GM12891 (cell line): Measurements from ENCODE around the gene PIGQ.

Source experiments
- PAX5 ChIP-seq: IDR thresholded peaks from 2 replicates; pipeline ENCODE4 v1.6.1; 2011; ENCODE audit warnings: low read length, moderate library complexity, mild to moderate bottlenecking; ENCODE audit not compliant: insufficient read depth, severe bottlenecking
- POLR2A ChIP-seq: IDR thresholded peaks from 2 replicates; pipeline ENCODE4 v1.6.1; 2011; ENCODE audit warnings: low read depth, low read length, control low read depth
- POLR2AphosphoS5 ChIP-seq: IDR thresholded peaks from 2 replicates; pipeline ENCODE4 v1.6.1; 2011; ENCODE audit warnings: low read depth, low read length, control low read depth
- POU2F2 ChIP-seq: IDR thresholded peaks from 2 replicates; pipeline ENCODE4 v1.6.1; 2011; ENCODE audit warnings: low read depth, mild to moderate bottlenecking, control low read depth, low read length, moderate library complexity
- SPI1 ChIP-seq: IDR thresholded peaks from 2 replicates; pipeline ENCODE4 v1.6.1; 2011; ENCODE audit warnings: low read depth, low read length, control low read depth
- TAF1 ChIP-seq: IDR thresholded peaks from 2 replicates; pipeline ENCODE4 v1.6.1; 2011; ENCODE audit warnings: low read depth, low read length, control low read depth

GRCh38 chr16:583815-584591 lies 14.2 kb downstream of the PIGQ start:
- TF ChIP-seq POLR2A = no peak
- no peak for TF ChIP-seq TAF1
- no peak for TF ChIP-seq POLR2AphosphoS5
- TF ChIP-seq POU2F2 = no peak
- TF ChIP-seq SPI1 = no peak
- TF ChIP-seq PAX5 = no peak
